ENCODE results near the gene KRTAP10-4. TPM values are rescaled to one million over a fixed set of nuclear protein-coding genes. Genes with fewer than 3 reads are reported as not detected.

Gene KRTAP10-4
- total RNA-seq, 3 donors from 2014 or later (not counting 1 experiment from before 2014, with no cell fraction given): not detected

- Histone ChIP-seq H3K9me3 (ENCODE audit: control insufficient read depth, insufficient read depth, low read length) (peaks cover 11% of the 10 kb centered on the region), H3K4me1 (ENCODE audit: control insufficient read depth, insufficient read depth, low read length) (peaks cover 22% of the 10 kb centered on the region), H3K36me3 (ENCODE audit: control insufficient read depth, insufficient read depth, low read length) (no peaks in the 10 kb centered on the region), H3K27me3 (ENCODE audit: control insufficient read depth, insufficient read depth, low read length) (no peaks in the 10 kb centered on the region), H3K4me3 (ENCODE audit: low read length) (no peak overlapping the region), H3K27ac (ENCODE audit: low read length) (peak overlapping the region; percentile 21)
- DNase-seq (no peak), ATAC-seq (no peak)
- no peaks in the 10 kb centered on the region for H3K27me3 Mint-ChIP-seq (ENCODE audit: low read depth in 2 of 2)
- H3K4me1 Mint-ChIP-seq: peaks cover 34 to 47% of the 10 kb centered on the region in 2 donors
- peaks cover 13 to 34% of the 10 kb centered on the region in 2 donors for H3K9me3 Mint-ChIP-seq
- peak overlapping the region; percentile 88 to 95 for H3K27ac Mint-ChIP-seq
- no peak for TF ChIP-seq CTCF (IDR thresholded peaks at IDR 0.05)
- peaks cover 40% of the 10 kb centered on the region for H3K36me3 Mint-ChIP-seq
- 96% methylated on average over 6 of the region's 6 CpGs for WGBS (ENCODE audit: insufficient coverage)
- H3K4me3 Mint-ChIP-seq: no peak overlapping the region
- intact Hi-C loops (cut with micrococcal nuclease): loop anchor here (2.0 to 10.0 kb wide), 2 partner anchors 37 to 95 kb away; partner anchors contain the start of genes KRTAP12-3 and TSPEAR
Observed at GRCh38 chr21:44619886-44620285, 46.4 kb downstream of the KRTAP10-4 start.

- no peak for TF ChIP-seq CTCF (IDR thresholded peaks at IDR 0.05)
- Mint-ChIP-seq H3K27me3 (ENCODE audit: low read depth in 2 of 2) (peaks cover 0 to 3% of the 10 kb centered on the region in 2 donors), H3K36me3 (peaks cover 40% of the 10 kb centered on the region), H3K9me3 (peaks cover 13 to 34% of the 10 kb centered on the region in 2 donors), H3K4me3 (no peak overlapping the region), H3K4me1 (peaks cover 43 to 60% of the 10 kb centered on the region in 2 donors), H3K27ac (peak overlapping the region in 1 of 2 donors; percentile 14)
- Histone ChIP-seq H3K9me3 (ENCODE audit: control insufficient read depth, insufficient read depth, low read length) (peaks cover 11% of the 10 kb centered on the region), H3K27ac (ENCODE audit: low read length) (no peak overlapping the region), H3K36me3 (ENCODE audit: control insufficient read depth, insufficient read depth, low read length) (no peaks in the 10 kb centered on the region), H3K4me3 (ENCODE audit: low read length) (no peak overlapping the region), H3K27me3 (ENCODE audit: control insufficient read depth, insufficient read depth, low read length) (no peaks in the 10 kb centered on the region), H3K4me1 (ENCODE audit: control insufficient read depth, insufficient read depth, low read length) (peaks cover 43% of the 10 kb centered on the region)
- ATAC-seq (no peak), DNase-seq (no peak)
- intact Hi-C loops (cut with micrococcal nuclease): loop anchor here (10.0 kb wide), 1 partner anchor 91 kb away; the partner anchor contains the start of gene TSPEAR
Observed at GRCh38 chr21:44623575-44623974, 50.0 kb downstream of the KRTAP10-4 start.

Other genes starting within 250 kb of the KRTAP10-4 start
- gene CFAP410, start 234.3 kb upstream of the KRTAP10-4 start, total RNA-seq: 10 to 100 TPM; 43.6 to 47.4 (median 46.7) TPM
- 10 to 100 TPM; 21.7 to 70.5 (median 25.2) TPM for gene TRPM2, start 220.1 kb upstream of the KRTAP10-4 start, total RNA-seq
- under 1 TPM; 0.36 to 0.50 (median 0.38) TPM for gene LRRC3, start 118.2 kb upstream of the KRTAP10-4 start, total RNA-seq
- not detected for gene KRTAP10-1, start 33.5 kb upstream of the KRTAP10-4 start, total RNA-seq
- not detected for gene KRTAP10-2, start 22.2 kb upstream of the KRTAP10-4 start, total RNA-seq
- not detected for gene KRTAP10-3, start 14.9 kb upstream of the KRTAP10-4 start, total RNA-seq
- gene KRTAP10-5, start 6.9 kb downstream of the KRTAP10-4 start, total RNA-seq: not detected
- gene KRTAP10-6, start 18.8 kb downstream of the KRTAP10-4 start, total RNA-seq: not detected
- not detected for gene KRTAP10-7, start 26.9 kb downstream of the KRTAP10-4 start, total RNA-seq
- not detected for gene KRTAP10-8, start 38.4 kb downstream of the KRTAP10-4 start, total RNA-seq
- not detected for gene KRTAP10-9, start 53.4 kb downstream of the KRTAP10-4 start, total RNA-seq
- not detected for gene KRTAP10-10, start 63.6 kb downstream of the KRTAP10-4 start, total RNA-seq
- gene KRTAP10-11, start 72.7 kb downstream of the KRTAP10-4 start, total RNA-seq: not detected
- gene KRTAP12-4, start 80.9 kb downstream of the KRTAP10-4 start, total RNA-seq: not detected
- 1 to 10 TPM in 2 of 3 donors, not detected in 1; 1.0 to 1.1 TPM for gene KRTAP12-3, start 84.2 kb downstream of the KRTAP10-4 start, total RNA-seq
- not detected for gene KRTAP12-2, start 93.2 kb downstream of the KRTAP10-4 start, total RNA-seq
- not detected for gene KRTAP12-1, start 108.4 kb downstream of the KRTAP10-4 start, total RNA-seq
- not detected for gene KRTAP10-12, start 123.4 kb downstream of the KRTAP10-4 start, total RNA-seq
- gene TSPEAR, start 137.8 kb downstream of the KRTAP10-4 start, total RNA-seq: not detected
- 100 to 1,000 TPM in 2 of 3 donors, 10 to 100 TPM in 1; 89.1 to 109 (median 107) TPM for gene UBE2G2, start 228.1 kb downstream of the KRTAP10-4 start, total RNA-seq
- gene SUMO3, start 244.3 kb downstream of the KRTAP10-4 start, total RNA-seq: 10 to 100 TPM; 64.0 to 70.1 (median 65.2) TPM

Measured in natural killer cell (primary cell).